ENCODE measurements around the gene STXBP4.

- TF ChIP-seq PBX3 (IDR thresholded peaks at IDR 0.05) (no peak), USF1 (IDR thresholded peaks at IDR 0.05; ENCODE audit: borderline replicate concordance, low read depth) (no peak)
These were observed 31.5 kb upstream of the STXBP4 start for GRCh38 chr17:54937018-54937417.
